RWPE2 (cell line): ENCODE data around the gene CCNQ.

Experiments used
- ATAC-seq: fragments of 200-7000 bp; cut with Tn5 transposase; 3 replicates; pipeline ENCODE4 v1.9.1; 2021; ENCODE audit warnings: low read depth
- DNase-seq: peaks from one replicate; pipeline ENCODE4 v3.0.0-alpha.2; 2020; ENCODE audit warnings: low spot score
- H3K27ac ChIP-seq: fragments of 450-650 bp; 2 replicates; pipeline ENCODE4 v1.5.1; 2017; ENCODE audit warnings: mild to moderate bottlenecking; ENCODE audit not compliant: poor library complexity, severe bottlenecking
- H3K27me3 ChIP-seq: fragments of 250-450 bp; sonication (Bioruptor Pico); 2 replicates; pipeline ENCODE4 v1.5.1; 2021; ENCODE audit warnings: mild to moderate bottlenecking, moderate library complexity; ENCODE audit not compliant: insufficient read depth, poor library complexity, severe bottlenecking
- H3K36me3 ChIP-seq: fragments of 250-450 bp; sonication (Bioruptor Pico); 2 replicates; pipeline ENCODE4 v1.5.1; 2020; ENCODE audit warnings: low read depth, mild to moderate bottlenecking, moderate library complexity
- H3K4me1 ChIP-seq: fragments of 250-450 bp; sonication (Bioruptor Pico); 2 replicates; pipeline ENCODE4 v1.5.1; 2021; ENCODE audit warnings: mild to moderate bottlenecking, moderate library complexity; ENCODE audit not compliant: insufficient read depth, poor library complexity, severe bottlenecking
- H3K4me3 ChIP-seq: fragments of 250-450 bp; sonication (Bioruptor Pico); 2 replicates; pipeline ENCODE4 v1.5.1; 2021; ENCODE audit warnings: mild to moderate bottlenecking, moderate library complexity; ENCODE audit not compliant: severe bottlenecking
- H3K9me3 ChIP-seq: fragments of 250-450 bp; sonication (Bioruptor Pico); 2 replicates; pipeline ENCODE4 v1.5.1; 2021; ENCODE audit warnings: mild to moderate bottlenecking, moderate library complexity; ENCODE audit not compliant: severe bottlenecking
- CTCF ChIP-seq: fragments of 450-650 bp; IDR thresholded peaks from one replicate; pipeline ENCODE4 v1.5.1; 2017; ENCODE audit warnings: mild to moderate bottlenecking, moderate library complexity; ENCODE audit not compliant: poor library complexity, severe bottlenecking

CCNQ gene

GRCh38 chrX:153564047-153564606 is 34.8 kb downstream of the CCNQ start:
- TF ChIP-seq CTCF = no peak
- DNase-seq (no peak), ATAC-seq (no peak)
- H3K27me3 ChIP-seq = no peaks in the 10 kb centered on the region
- H3K36me3 ChIP-seq = no peaks in the 10 kb centered on the region
- no peaks in the 10 kb centered on the region for H3K4me1 ChIP-seq
- no peaks in the 10 kb centered on the region for H3K9me3 ChIP-seq
- no peak overlapping the region for H3K27ac ChIP-seq
- no peak overlapping the region for H3K4me3 ChIP-seq

DNA sequence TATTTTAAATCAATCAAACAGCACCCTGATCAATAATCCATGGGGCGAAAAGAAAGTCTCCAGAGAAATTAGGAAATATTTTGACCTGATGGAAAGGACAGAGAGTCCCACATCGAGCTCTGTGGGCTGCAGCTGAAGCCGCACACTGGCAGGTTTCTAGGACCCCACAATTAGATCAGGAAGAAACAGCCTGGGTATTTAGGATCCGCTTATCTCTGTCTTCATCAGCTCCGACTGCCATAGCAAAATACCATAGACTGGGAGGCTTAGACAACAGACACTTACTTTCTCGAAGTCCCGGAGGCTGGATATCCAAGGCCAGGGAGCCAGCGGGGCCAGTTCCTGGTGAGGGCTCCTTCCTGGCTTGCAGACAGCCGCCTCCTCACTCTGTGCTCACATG is 36.4 kb downstream of the CCNQ start:
- H3K4me1 ChIP-seq = no peaks in the 10 kb centered on the region
- no peak overlapping the region for H3K4me3 ChIP-seq
- DNase-seq (no peak), ATAC-seq (no peak)
- no peaks in the 10 kb centered on the region for H3K27me3 ChIP-seq
- no peak overlapping the region for H3K27ac ChIP-seq
- no peaks in the 10 kb centered on the region for H3K36me3 ChIP-seq
- no peak for TF ChIP-seq CTCF
- no peaks in the 10 kb centered on the region for H3K9me3 ChIP-seq

GRCh38 chrX:153561337-153561736 is 37.6 kb downstream of the CCNQ start:
- H3K36me3 ChIP-seq = no peaks in the 10 kb centered on the region
- no peak for TF ChIP-seq CTCF
- no peak overlapping the region for H3K4me3 ChIP-seq
- no peaks in the 10 kb centered on the region for H3K9me3 ChIP-seq
- DNase-seq (no peak), ATAC-seq (no peak)
- no peaks in the 10 kb centered on the region for H3K4me1 ChIP-seq
- no peaks in the 10 kb centered on the region for H3K27me3 ChIP-seq
- H3K27ac ChIP-seq = no peak overlapping the region

DNA sequence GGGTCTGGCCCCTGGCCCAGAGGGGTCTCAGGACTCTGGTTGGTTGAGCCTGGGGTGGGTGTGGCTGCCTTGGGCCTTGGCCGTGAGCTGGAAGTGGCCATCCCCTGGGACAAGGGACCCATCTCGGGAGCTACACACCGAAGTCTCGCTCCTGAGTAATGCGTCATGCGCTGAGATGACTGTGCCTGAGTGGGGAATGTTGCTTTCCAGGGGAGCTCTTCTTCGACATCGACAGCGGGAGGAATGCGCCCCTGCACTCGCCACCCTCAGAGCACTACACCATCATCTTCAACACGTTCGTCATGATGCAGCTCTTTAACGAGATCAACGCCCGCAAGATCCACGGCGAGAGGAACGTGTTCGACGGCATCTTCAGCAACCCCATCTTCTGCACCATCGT is 38.5 kb downstream of the CCNQ start:
- Histone ChIP-seq H3K27ac (no peak overlapping the region), H3K9me3 (no peaks in the 10 kb centered on the region), H3K36me3 (no peaks in the 10 kb centered on the region), H3K27me3 (no peaks in the 10 kb centered on the region), H3K4me3 (no peak overlapping the region), H3K4me1 (no peaks in the 10 kb centered on the region)
- no peak for TF ChIP-seq CTCF
- ATAC-seq (no peak), DNase-seq (no peak)

DNA sequence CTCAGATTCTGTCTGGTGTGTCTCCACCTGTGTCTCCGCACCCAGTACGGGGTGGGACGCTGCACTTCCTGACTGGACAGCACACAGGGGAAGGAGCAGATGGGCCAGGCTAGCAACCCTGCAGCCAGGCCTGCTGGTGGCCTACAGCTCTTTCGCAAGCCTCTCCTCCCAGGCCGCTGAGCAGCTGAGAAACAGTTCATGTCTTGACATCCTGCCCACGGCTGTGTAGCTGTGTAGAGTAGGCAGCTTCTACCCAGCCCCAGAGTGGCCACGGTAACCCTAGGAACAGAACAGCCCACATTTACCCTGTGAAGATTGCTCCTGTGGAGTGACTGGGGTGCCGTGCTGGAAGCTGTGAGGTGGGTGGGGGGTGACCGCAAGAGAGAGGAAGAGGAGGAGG is 38.9 kb downstream of the CCNQ start:
- DNase-seq (no peak), ATAC-seq (no peak)
- Histone ChIP-seq H3K27ac (no peak overlapping the region), H3K4me1 (no peaks in the 10 kb centered on the region), H3K36me3 (no peaks in the 10 kb centered on the region), H3K4me3 (no peak overlapping the region), H3K27me3 (no peaks in the 10 kb centered on the region), H3K9me3 (no peaks in the 10 kb centered on the region)
- no peak for TF ChIP-seq CTCF
